Esophagus (tissue), 2 donors: ENCODE data around the gene MCC. TPM values are rescaled to one million over a fixed set of nuclear protein-coding genes. Genes with fewer than 3 reads are reported as not detected.

Experiments
- H3K27ac ChIP-seq, 2 donors: one replicate each; pipeline ENCODE4 v1.5.1; 2013; ENCODE audit warnings: low read depth in 2 of 2, mild to moderate bottlenecking in 2 of 2, inconsistent platforms in 1 of 2, low read length in 1 of 2, moderate library complexity in 1 of 2
- H3K27me3 ChIP-seq, 2 donors: one replicate each; pipeline ENCODE4 v1.6.1; 2013; ENCODE audit warnings: low read length in 2 of 2, control low read depth in 1 of 2, mild to moderate bottlenecking in 1 of 2; ENCODE audit not compliant: insufficient read depth in 2 of 2, control insufficient read depth in 1 of 2
- H3K36me3 ChIP-seq, 2 donors: one replicate each; pipeline ENCODE4 v1.6.1; 2013; ENCODE audit warnings: low read length in 1 of 2; ENCODE audit not compliant: control insufficient read depth in 2 of 2, insufficient read depth in 2 of 2
- H3K4me1 ChIP-seq, 2 donors: one replicate each; pipeline ENCODE4 v1.6.1; 2013; ENCODE audit warnings: low read length in 1 of 2; ENCODE audit not compliant: control insufficient read depth in 2 of 2, insufficient read depth in 2 of 2
- H3K4me3 ChIP-seq, 2 donors: one replicate each; pipeline ENCODE4 v1.5.1; 2013; ENCODE audit warnings: low read length in 2 of 2, mild to moderate bottlenecking in 2 of 2, low read depth in 1 of 2, moderate library complexity in 1 of 2
- H3K9me3 ChIP-seq, 2 donors: one replicate each; pipeline ENCODE4 v1.6.1; 2013; ENCODE audit warnings: mild to moderate bottlenecking in 2 of 2, low read depth in 1 of 2, low read length in 1 of 2, moderate library complexity in 1 of 2; ENCODE audit not compliant: control insufficient read depth in 2 of 2, insufficient read depth in 1 of 2
- WGBS, 2 donors: extraction: QIAGEN DNeasy Blood & Tissue Kit; methylation state at CpG; one replicate each; pipeline ENCODE4 v1.1.7; 2013; 5-methylcytosine and 5-hydroxymethylcytosine counted together
- polyA plus RNA-seq, 2 donors: library from polyadenylated mRNA; stranded (reverse); fragments of 200-250 nt; gene quantifications; one replicate each; pipeline ENCODE4 v1.2.3, GENCODE V29; 2013
- donor health status: healthy with polysubstance abuse.
- donor health status: Bipolar disorder and iron deficiency.

The MCC gene
- polyA plus RNA-seq, 2 donors: 7.2 to 8.3 TPM

DNA sequence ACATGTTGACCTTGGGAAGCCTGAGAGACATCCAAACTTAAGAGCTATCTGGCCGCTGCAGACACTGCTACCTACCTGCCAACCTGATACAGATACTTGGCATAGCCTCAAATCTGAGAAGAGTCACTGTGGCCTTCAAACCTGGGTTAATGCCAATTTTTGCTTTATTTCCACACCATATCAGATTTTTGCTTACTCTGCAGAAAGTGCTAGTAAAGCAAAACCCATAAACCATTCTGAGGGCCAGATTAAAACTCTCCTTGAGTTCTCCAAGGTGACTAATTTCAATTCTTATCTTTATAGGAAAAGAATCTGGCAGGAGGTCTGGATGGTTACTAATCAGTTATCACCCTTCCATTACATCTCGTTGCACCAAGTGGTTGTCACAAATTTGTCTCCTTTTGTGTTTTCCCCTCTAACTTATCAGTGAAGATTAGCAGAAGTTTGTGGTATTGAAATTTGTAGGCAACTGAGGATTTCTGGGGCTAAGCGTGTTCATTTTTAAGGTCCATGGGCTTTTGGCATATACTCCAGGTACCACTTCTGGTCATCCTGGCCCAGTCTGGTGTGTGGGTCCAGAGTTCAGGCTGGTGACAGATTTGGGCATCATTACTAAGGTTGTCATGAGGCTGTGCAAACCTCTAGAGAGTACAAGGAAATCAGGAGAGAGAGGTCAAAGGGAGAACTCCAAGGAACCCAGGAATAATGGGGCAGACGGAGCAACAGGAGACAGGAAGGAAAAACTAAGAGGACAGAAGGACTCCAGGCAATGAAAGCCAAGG is 231.4 kb downstream of the MCC start:
- Histone ChIP-seq H3K4me1 (peaks cover 0 to 2% of the 10 kb centered on the region in 2 donors), H3K27me3 (no peaks in the 10 kb centered on the region), H3K9me3 (no peaks in the 10 kb centered on the region), H3K4me3 (no peak overlapping the region), H3K27ac (no peak overlapping the region), H3K36me3 (peaks cover 0 to 2% of the 10 kb centered on the region in 2 donors)
- 85 to 92% methylated on average over 4 of the region's 4 CpGs for WGBS, 2 donors

GRCh38 chr5:113255579-113256386 is 232.5 kb downstream of the MCC start:
- no peaks in the 10 kb centered on the region for H3K9me3 ChIP-seq
- H3K27ac ChIP-seq: peak overlapping the region; percentile 11 to 49
- no peaks in the 10 kb centered on the region for H3K27me3 ChIP-seq
- peaks cover 0 to 2% of the 10 kb centered on the region in 2 donors for H3K36me3 ChIP-seq
- H3K4me3 ChIP-seq: no peak overlapping the region
- H3K4me1 ChIP-seq: peaks cover 0 to 2% of the 10 kb centered on the region in 2 donors
- WGBS, 2 donors: 55 to 64% methylated on average over 5 of the region's 5 CpGs

DNA sequence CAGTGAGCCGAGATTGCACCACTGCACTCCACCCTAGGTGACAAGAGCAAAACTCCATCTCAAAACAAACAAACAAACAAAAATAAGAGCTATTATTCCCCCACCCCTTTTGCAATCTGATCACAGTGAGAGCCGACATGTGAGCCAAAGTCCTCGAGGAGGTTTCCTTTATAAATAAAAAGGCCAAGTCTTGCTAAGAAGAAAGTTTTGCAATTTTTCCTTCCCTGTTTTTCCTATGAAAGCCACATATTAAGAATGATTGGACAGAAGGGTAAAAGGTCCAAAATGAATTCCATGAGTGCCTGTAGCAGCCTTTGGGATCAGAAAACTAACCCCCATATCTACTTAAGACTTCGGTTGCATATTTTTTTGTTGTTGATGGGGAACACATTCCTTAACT is 233.1 kb downstream of the MCC start:
- WGBS, 2 donors: 69 to 70% methylated on average over 4 of the region's 4 CpGs

GRCh38 chr5:113253037-113253436 is 235.2 kb downstream of the MCC start:
- no peaks in the 10 kb centered on the region for H3K9me3 ChIP-seq
- H3K27ac ChIP-seq: no peak overlapping the region
- H3K4me1 ChIP-seq: peaks cover 0 to 2% of the 10 kb centered on the region in 2 donors
- WGBS, 2 donors: 83 to 92% methylated on average over 3 of the region's 3 CpGs
- H3K27me3 ChIP-seq: no peaks in the 10 kb centered on the region
- H3K36me3 ChIP-seq: peaks cover 0 to 2% of the 10 kb centered on the region in 2 donors
- H3K4me3 ChIP-seq: no peak overlapping the region

More for the DNA sequence above, 233.1 kb downstream of the MCC start:
- Histone ChIP-seq H3K4me3 (no peak overlapping the region), H3K27me3 (no peaks in the 10 kb centered on the region), H3K9me3 (no peaks in the 10 kb centered on the region), H3K27ac (no peak overlapping the region), H3K4me1 (peaks cover 0 to 2% of the 10 kb centered on the region in 2 donors), H3K36me3 (peaks cover 0 to 2% of the 10 kb centered on the region in 2 donors)

- Histone ChIP-seq H3K27me3 (no peaks in the 10 kb centered on the region), H3K4me3 (no peak overlapping the region), H3K9me3 (no peaks in the 10 kb centered on the region), H3K4me1 (peaks cover 0 to 2% of the 10 kb centered on the region in 2 donors), H3K36me3 (peaks cover 0 to under 1% of the 10 kb centered on the region in 2 donors), H3K27ac (no peak overlapping the region)
- 85 to 87% methylated on average over 7 of the region's 7 CpGs for WGBS, 2 donors
These were observed 236.2 kb downstream of the MCC start for GRCh38 chr5:113252066-113252465.

DNA sequence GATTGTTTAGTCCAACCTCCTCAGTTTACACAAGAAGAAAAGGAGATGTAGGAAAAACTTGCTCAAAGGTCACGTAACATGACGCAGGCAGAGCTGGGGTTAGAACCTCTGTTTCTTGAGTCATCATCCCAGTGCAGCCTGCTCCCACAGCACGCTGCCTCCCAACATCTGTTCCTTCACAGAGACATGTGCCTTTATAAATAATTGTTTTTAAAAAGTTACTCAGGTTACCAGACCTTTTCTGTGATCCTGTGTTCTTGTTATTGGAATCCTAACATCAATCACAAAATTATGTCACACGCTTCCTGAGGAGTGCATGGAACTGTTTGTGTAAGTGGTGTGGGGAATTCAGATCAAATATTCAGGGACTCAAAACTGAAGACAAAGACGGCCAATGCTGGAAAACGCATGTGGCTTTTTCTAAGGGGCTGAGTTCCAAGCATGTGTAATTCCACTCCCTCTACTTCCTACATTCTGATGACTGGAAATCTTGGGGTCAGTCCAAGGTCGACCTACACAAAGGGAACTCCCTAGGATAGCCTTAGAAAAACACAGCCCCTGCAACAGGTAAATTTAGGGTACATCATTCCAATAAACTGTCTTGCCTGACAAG is 237.8 kb downstream of the MCC start:
- H3K36me3 ChIP-seq: no peaks in the 10 kb centered on the region
- H3K27me3 ChIP-seq: no peaks in the 10 kb centered on the region
- H3K4me3 ChIP-seq: no peak overlapping the region
- H3K4me1 ChIP-seq: no peaks in the 10 kb centered on the region
- 42 to 58% methylated on average over 7 of the region's 7 CpGs for whole genome bisulfite sequencing, 2 donors
- H3K27ac ChIP-seq: peak overlapping the region; percentile 4 to 18
- H3K9me3 ChIP-seq: no peaks in the 10 kb centered on the region

GRCh38 chr5:113249206-113249605 is 239.0 kb downstream of the MCC start:
- Histone ChIP-seq H3K9me3 (no peaks in the 10 kb centered on the region), H3K27ac (peak overlapping the region in 1 of 2 donors; percentile 14), H3K4me1 (no peaks in the 10 kb centered on the region), H3K36me3 (no peaks in the 10 kb centered on the region), H3K27me3 (no peaks in the 10 kb centered on the region), H3K4me3 (no peak overlapping the region)
- 88 to 89% methylated on average over 1 of the region's 1 CpG for WGBS, 2 donors

GRCh38 chr5:113246361-113246870 is 241.8 kb downstream of the MCC start:
- 53 to 56% methylated on average over 5 of the region's 5 CpGs for WGBS, 2 donors
- H3K4me1 ChIP-seq: peaks cover 5% of the 10 kb centered on the region in 2 donors
- H3K27ac ChIP-seq: peak overlapping the region in 1 of 2 donors; percentile 5
- no peaks in the 10 kb centered on the region for H3K27me3 ChIP-seq
- no peak overlapping the region for H3K4me3 ChIP-seq
- no peaks in the 10 kb centered on the region for H3K36me3 ChIP-seq
- no peaks in the 10 kb centered on the region for H3K9me3 ChIP-seq

- no peak overlapping the region for H3K27ac ChIP-seq
- 53% methylated on average over 2 of the region's 2 CpGs for WGBS, 2 donors
- H3K4me1 ChIP-seq: peaks cover 5% of the 10 kb centered on the region in 2 donors
- H3K4me3 ChIP-seq: no peak overlapping the region
- peaks cover 0 to 2% of the 10 kb centered on the region in 2 donors for H3K36me3 ChIP-seq
- H3K27me3 ChIP-seq: no peaks in the 10 kb centered on the region
- H3K9me3 ChIP-seq: no peaks in the 10 kb centered on the region
These were observed 242.6 kb downstream of the MCC start for GRCh38 chr5:113245427-113246225.
